Caco-2 (cell line): ENCODE data around the gene TMPRSS11E. TPM values are rescaled to one million over a fixed set of nuclear protein-coding genes. Genes with fewer than 3 reads are reported as not detected.

Experiments used
- BruUV-seq: library from RNA; stranded (reverse); fragments of 400-500 nt; replicated peaks from 2 replicates; lab custom pipeline; 2021; lab: Mats Ljungman, UMichigan
- CTCF ChIA-PET: fragments of 300-600 bp; sonication (Branson Sonifier 250); formaldehyde crosslinking; loops from one replicate; lab custom pipeline; 2022; ENCODE audit warnings: antibody characterized with exemption; lab: Charles Lee
- POLR2A ChIA-PET: fragments of 300-600 bp; sonication (Branson Sonifier 250); formaldehyde crosslinking; loops from one replicate; lab custom pipeline; 2022; ENCODE audit warnings: antibody characterized with exemption; lab: Charles Lee
- DNase-seq, 2 experiments: peaks; one replicate each; pipeline versions ENCODE4 v3.0.0 to v3.0.0-alpha.2; 2020 to 2022
- H3K27me3 ChIP-seq: replicated peaks from 2 replicates; pipeline ENCODE4 v1.6.0; 2011; ENCODE audit warnings: low read length; ENCODE audit not compliant: control insufficient read depth, insufficient read depth
- H3K36me3 ChIP-seq: 2 replicates; pipeline ENCODE4 v1.5.1; 2011; ENCODE audit warnings: low read length; ENCODE audit not compliant: control insufficient read depth, insufficient read depth
- H3K4me1 ChIP-seq: fragments of 250-450 bp; sonication (Bioruptor Pico); 2 replicates; pipeline ENCODE4 v1.5.1; 2020; ENCODE audit warnings: mild to moderate bottlenecking
- H3K4me3 ChIP-seq: 2 replicates; pipeline ENCODE4 v1.5.1; 2011; ENCODE audit warnings: low read depth, mild to moderate bottlenecking, control low read depth, low read length
- H3K9me3 ChIP-seq: fragments of 250-450 bp; sonication (Bioruptor Pico); 2 replicates; pipeline ENCODE4 v1.5.1; 2020; ENCODE audit warnings: mild to moderate bottlenecking, moderate library complexity
- H3K27ac Mint-ChIP-seq: one replicate; pipeline ENCODE4 v1.8.0; 2022; ENCODE audit warnings: mixed read lengths; ENCODE audit not compliant: unreplicated experiment
- H3K27me3 Mint-ChIP-seq: one replicate; pipeline ENCODE4 v1.8.0; 2022; ENCODE audit warnings: mixed read lengths; ENCODE audit not compliant: insufficient read depth, unreplicated experiment
- H3K36me3 Mint-ChIP-seq: one replicate; pipeline ENCODE4 v1.8.0; 2022; ENCODE audit warnings: mild to moderate bottlenecking, mixed read lengths; ENCODE audit not compliant: insufficient read depth, unreplicated experiment
- H3K4me1 Mint-ChIP-seq: one replicate; pipeline ENCODE4 v1.8.0; 2022; ENCODE audit warnings: low read depth, mixed read lengths; ENCODE audit not compliant: unreplicated experiment
- H3K4me3 Mint-ChIP-seq: one replicate; pipeline ENCODE4 v1.8.0; 2022; ENCODE audit warnings: mild to moderate bottlenecking, moderate library complexity, mixed read lengths; ENCODE audit not compliant: unreplicated experiment
- H3K9me3 Mint-ChIP-seq: one replicate; pipeline ENCODE4 v1.8.0; 2022; ENCODE audit warnings: mixed read lengths; ENCODE audit not compliant: unreplicated experiment
- intact Hi-C: fragments of 100-400 bp; cut with micrococcal nuclease; formaldehyde crosslinking; loops from one replicate; pipeline ENCODE4 v1.10.0; 2022; ENCODE audit not compliant: unreplicated experiment
- total RNA-seq: library from RNA; stranded (reverse); gene quantifications from 2 replicates; pipeline ENCODE4 v1.2.3, GENCODE V29; 2022
- TF ChIP-seq, protein P1 (sequence below), 2 experiments: fragments of 200-600 bp in 1 of 2; IDR thresholded peaks; 1 replicate in 1 of 2; 2 replicates in 1 of 2; pipeline versions ENCODE4 v1.5.1 to v1.8.0; 2011 to 2022; ENCODE audit warnings: antibody characterized with exemption in 1 of 2, control low read depth in 1 of 2, inconsistent platforms in 1 of 2, low read depth in 1 of 2, low read length in 1 of 2, mild to moderate bottlenecking in 1 of 2, moderate library complexity in 1 of 2; ENCODE audit not compliant: insufficient read depth in 1 of 2, severe bottlenecking in 1 of 2, unreplicated experiment in 1 of 2

TMPRSS11E gene
- total RNA-seq, 1 experiment from 2014 or later, result not detected

DNA sequence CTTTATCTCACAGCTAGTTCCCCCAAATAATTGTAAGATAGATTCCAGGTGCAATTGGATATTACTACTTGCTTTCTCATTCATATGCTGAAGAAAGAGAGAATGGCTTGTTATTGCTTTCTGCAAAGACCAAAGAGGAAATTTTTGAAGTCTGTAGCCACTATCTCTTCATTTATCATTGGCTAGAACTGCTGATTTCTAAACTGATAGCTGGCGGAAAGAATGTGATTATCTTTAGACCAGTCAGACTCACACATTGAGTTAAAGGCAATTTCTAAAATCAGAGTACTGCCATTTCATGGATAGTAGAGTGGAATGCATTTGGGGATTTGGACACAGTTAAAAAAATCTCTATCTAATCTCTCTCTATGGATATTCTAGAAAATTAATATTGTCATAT lies 12.4 kb upstream of the TMPRSS11E start:
- Mint-ChIP-seq H3K27me3 (no peaks in the 10 kb centered on the region), H3K36me3 (no peaks in the 10 kb centered on the region), H3K4me3 (no peak overlapping the region), H3K9me3 (no peaks in the 10 kb centered on the region), H3K27ac (no peak overlapping the region), H3K4me1 (no peaks in the 10 kb centered on the region)
- DNase-seq, result no peak
- POLR2A ChIA-PET, result no interaction called here
- Histone ChIP-seq H3K4me3 (no peak overlapping the region), H3K27me3 (no peaks in the 10 kb centered on the region), H3K4me1 (no peaks in the 10 kb centered on the region), H3K36me3 (no peaks in the 10 kb centered on the region), H3K9me3 (no peaks in the 10 kb centered on the region)
- TF ChIP-seq, protein P1, sequence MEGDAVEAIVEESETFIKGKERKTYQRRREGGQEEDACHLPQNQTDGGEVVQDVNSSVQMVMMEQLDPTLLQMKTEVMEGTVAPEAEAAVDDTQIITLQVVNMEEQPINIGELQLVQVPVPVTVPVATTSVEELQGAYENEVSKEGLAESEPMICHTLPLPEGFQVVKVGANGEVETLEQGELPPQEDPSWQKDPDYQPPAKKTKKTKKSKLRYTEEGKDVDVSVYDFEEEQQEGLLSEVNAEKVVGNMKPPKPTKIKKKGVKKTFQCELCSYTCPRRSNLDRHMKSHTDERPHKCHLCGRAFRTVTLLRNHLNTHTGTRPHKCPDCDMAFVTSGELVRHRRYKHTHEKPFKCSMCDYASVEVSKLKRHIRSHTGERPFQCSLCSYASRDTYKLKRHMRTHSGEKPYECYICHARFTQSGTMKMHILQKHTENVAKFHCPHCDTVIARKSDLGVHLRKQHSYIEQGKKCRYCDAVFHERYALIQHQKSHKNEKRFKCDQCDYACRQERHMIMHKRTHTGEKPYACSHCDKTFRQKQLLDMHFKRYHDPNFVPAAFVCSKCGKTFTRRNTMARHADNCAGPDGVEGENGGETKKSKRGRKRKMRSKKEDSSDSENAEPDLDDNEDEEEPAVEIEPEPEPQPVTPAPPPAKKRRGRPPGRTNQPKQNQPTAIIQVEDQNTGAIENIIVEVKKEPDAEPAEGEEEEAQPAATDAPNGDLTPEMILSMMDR (IDR thresholded peaks at IDR 0.05; ENCODE audit: insufficient read depth in 1 of 2, low read depth in 1 of 2, low read length in 1 of 2, severe bottlenecking in 1 of 2, unreplicated experiment in 1 of 2), result no peak
- CTCF ChIA-PET, result no interaction called here
- no TSS peak for BruUV-seq
- intact Hi-C loops, result no loop called here

DNA sequence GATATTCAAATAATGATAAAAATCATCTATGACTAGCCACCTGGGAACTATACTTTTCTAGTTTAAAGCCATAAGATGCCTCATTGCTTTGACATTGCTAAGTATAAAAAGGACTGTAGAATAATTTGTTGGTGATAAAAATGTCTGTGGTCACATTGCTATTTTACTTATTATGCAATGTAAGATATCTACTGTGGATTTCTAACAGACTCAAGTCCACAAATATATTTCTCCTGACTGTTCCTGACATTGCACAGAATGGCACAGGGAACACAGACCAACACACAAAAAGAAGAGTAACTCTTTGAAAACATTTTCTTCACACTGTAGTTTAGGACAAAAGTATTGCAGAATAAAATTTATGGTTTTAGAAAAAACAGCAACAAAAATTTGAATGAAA lies 2.2 kb upstream of the TMPRSS11E start:
- CTCF ChIA-PET, result no interaction called here
- Mint-ChIP-seq H3K4me3 (no peak overlapping the region), H3K4me1 (peaks cover 7% of the 10 kb centered on the region), H3K36me3 (no peaks in the 10 kb centered on the region), H3K27me3 (no peaks in the 10 kb centered on the region), H3K9me3 (no peaks in the 10 kb centered on the region), H3K27ac (no peak overlapping the region)
- Histone ChIP-seq H3K9me3 (no peaks in the 10 kb centered on the region), H3K36me3 (no peaks in the 10 kb centered on the region), H3K4me3 (no peak overlapping the region), H3K27me3 (no peaks in the 10 kb centered on the region), H3K4me1 (peaks cover 5% of the 10 kb centered on the region; the same call in 1 of the 2 replicates)
- TF ChIP-seq, protein P1 (IDR thresholded peaks at IDR 0.05; ENCODE audit: insufficient read depth in 1 of 2, low read depth in 1 of 2, low read length in 1 of 2, severe bottlenecking in 1 of 2, unreplicated experiment in 1 of 2), result no peak
- POLR2A ChIA-PET, result no interaction called here
- intact Hi-C loops, result no loop called here
- no peak for DNase-seq
- no TSS peak for BruUV-seq

DNA sequence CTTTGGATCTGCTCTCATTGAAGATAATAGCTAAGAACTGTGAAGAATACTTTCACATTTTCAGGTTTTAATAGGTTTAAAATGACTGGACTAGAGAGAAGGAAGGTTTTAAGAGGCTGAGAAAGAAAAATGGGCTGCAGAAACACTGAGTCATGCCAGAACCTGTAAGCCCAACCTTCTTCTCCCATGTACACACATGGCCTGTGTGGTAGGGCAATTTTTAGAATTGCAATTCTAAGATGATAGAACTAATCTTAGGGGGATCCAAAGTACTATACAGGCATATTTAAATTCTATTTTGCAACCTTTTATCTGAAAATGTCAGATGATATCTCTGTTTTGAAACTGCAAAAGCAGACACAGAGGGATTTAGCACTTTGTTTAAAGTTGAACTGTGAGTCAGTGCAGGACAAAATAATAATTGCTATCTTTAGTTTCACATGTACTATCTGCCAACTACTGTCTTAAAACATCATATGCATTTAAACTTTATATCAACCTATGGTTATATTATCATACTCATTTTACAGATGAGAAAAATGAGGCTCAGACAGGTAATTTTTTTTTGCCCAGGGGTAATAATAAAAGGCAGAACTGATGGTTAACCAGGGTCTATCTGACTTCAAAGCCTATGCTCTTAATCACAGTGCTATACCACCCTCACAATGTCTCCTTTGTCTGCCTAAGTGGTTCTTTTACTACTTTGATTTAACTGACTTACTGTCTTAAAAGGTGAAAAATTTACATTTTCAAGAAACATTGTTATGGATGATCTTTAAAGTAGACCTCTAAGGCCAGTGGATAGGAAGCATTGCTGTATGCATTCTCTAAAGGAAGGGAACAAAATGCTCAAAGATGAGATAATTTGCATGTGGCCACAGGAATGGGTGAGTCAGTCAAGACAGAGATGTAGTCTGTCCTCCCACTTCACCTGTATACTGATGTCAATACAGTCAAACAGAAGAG lies 4.3 kb downstream of the TMPRSS11E start:
- no TSS peak for BruUV-seq
- H3K4me3 ChIP-seq, result no peak overlapping the region
- DNase-seq, result no peak
- intact Hi-C loops, result no loop called here
- H3K4me1 ChIP-seq, result peaks cover 5% of the 10 kb centered on the region; the same call in 1 of the 2 replicates
- H3K36me3 ChIP-seq, result no peaks in the 10 kb centered on the region
- no peaks in the 10 kb centered on the region for H3K9me3 ChIP-seq
- no peaks in the 10 kb centered on the region for H3K27me3 ChIP-seq
- Mint-ChIP-seq H3K36me3 (no peaks in the 10 kb centered on the region), H3K4me1 (peaks cover 7% of the 10 kb centered on the region), H3K9me3 (no peaks in the 10 kb centered on the region), H3K27ac (no peak overlapping the region), H3K27me3 (no peaks in the 10 kb centered on the region), H3K4me3 (no peak overlapping the region)
- TF ChIP-seq, protein P1 (IDR thresholded peaks at IDR 0.05; ENCODE audit: insufficient read depth in 1 of 2, low read depth in 1 of 2, low read length in 1 of 2, severe bottlenecking in 1 of 2, unreplicated experiment in 1 of 2), result no peak
- POLR2A ChIA-PET, result no interaction called here
- CTCF ChIA-PET, result no interaction called here
